OCI-LY1 (cell line): ENCODE data around the gene ELL.

Experiments
- EZH2 ChIP-seq: fragments of 200-600 bp; sonication (generic), shearing (Covaris generic); IDR thresholded peaks from 2 replicates; pipeline ENCODE4 v1.8.0; 2017; ENCODE audit warnings: borderline replicate concordance, mixed run types, mild to moderate bottlenecking, antibody characterized with exemption, low read length, moderate library complexity, mixed read lengths
- TF ChIP-seq, protein P1 (sequence below): fragments of 200-600 bp; sonication (generic), shearing (Covaris generic); IDR thresholded peaks from 2 replicates; pipeline ENCODE4 v1.5.1; 2017; ENCODE audit warnings: mild to moderate bottlenecking, antibody characterized with exemption, low read length, moderate library complexity, mixed read lengths

GRCh38 chr19:18541992-18542940 lies 20.4 kb upstream of the ELL start:
- TF ChIP-seq, protein P1, sequence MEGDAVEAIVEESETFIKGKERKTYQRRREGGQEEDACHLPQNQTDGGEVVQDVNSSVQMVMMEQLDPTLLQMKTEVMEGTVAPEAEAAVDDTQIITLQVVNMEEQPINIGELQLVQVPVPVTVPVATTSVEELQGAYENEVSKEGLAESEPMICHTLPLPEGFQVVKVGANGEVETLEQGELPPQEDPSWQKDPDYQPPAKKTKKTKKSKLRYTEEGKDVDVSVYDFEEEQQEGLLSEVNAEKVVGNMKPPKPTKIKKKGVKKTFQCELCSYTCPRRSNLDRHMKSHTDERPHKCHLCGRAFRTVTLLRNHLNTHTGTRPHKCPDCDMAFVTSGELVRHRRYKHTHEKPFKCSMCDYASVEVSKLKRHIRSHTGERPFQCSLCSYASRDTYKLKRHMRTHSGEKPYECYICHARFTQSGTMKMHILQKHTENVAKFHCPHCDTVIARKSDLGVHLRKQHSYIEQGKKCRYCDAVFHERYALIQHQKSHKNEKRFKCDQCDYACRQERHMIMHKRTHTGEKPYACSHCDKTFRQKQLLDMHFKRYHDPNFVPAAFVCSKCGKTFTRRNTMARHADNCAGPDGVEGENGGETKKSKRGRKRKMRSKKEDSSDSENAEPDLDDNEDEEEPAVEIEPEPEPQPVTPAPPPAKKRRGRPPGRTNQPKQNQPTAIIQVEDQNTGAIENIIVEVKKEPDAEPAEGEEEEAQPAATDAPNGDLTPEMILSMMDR = no peak
- no peak for TF ChIP-seq EZH2
